Activated CD8-positive, alpha-beta memory T cell treated with anti-CD3 and anti-CD28 coated beads, Interleukin-2, amount 10 ng/mL, durations not matched to agents 7 days and 5 days (primary cell): ENCODE measurements around the gene SOCS1. TPM values are rescaled to one million over a fixed set of nuclear protein-coding genes. Genes with fewer than 3 reads are reported as not detected.
A peak's percentile ranks its signal among the peaks of the same experiment; 100 is the strongest.

Experiments
- ATAC-seq: fragments of 150-1000 bp; cut with Tn5 transposase; one replicate; pipeline ENCODE4 v1.10.0; 2021; ENCODE audit warnings: moderate library complexity
- CTCF ChIA-PET: fragments of 350-600 bp; sonication (Branson Sonifier 250); formaldehyde crosslinking; loops from one replicate; lab custom pipeline; 2021; ENCODE audit warnings: antibody characterized with exemption; lab: Charles Lee
- DNase-seq: peaks from one replicate; pipeline ENCODE4 v3.0.0-alpha.2; 2020
- H3K27ac Mint-ChIP-seq: one replicate; pipeline ENCODE4 v1.8.0; 2021; ENCODE audit warnings: mild to moderate bottlenecking, mixed read lengths
- H3K27me3 Mint-ChIP-seq: one replicate; pipeline ENCODE4 v1.8.0; 2021; ENCODE audit warnings: mixed read lengths
- H3K36me3 Mint-ChIP-seq: one replicate; pipeline ENCODE4 v1.8.0; 2021; ENCODE audit warnings: mild to moderate bottlenecking, mixed read lengths
- H3K4me1 Mint-ChIP-seq: one replicate; pipeline ENCODE4 v1.8.0; 2021; ENCODE audit warnings: mixed read lengths
- H3K4me3 Mint-ChIP-seq: one replicate; pipeline ENCODE4 v1.8.0; 2021; ENCODE audit warnings: mild to moderate bottlenecking, moderate library complexity, mixed read lengths
- H3K9me3 Mint-ChIP-seq: one replicate; pipeline ENCODE4 v1.8.0; 2022; ENCODE audit warnings: low read depth, mixed read lengths
- total RNA-seq, 2 experiments: library from RNA; stranded (reverse); gene quantifications; one replicate each; pipeline ENCODE4 v1.2.3, GENCODE V29; 2021

The SOCS1 gene
- total RNA-seq, 2 experiments from 2014 or later: 158 to 200 TPM

DNA sequence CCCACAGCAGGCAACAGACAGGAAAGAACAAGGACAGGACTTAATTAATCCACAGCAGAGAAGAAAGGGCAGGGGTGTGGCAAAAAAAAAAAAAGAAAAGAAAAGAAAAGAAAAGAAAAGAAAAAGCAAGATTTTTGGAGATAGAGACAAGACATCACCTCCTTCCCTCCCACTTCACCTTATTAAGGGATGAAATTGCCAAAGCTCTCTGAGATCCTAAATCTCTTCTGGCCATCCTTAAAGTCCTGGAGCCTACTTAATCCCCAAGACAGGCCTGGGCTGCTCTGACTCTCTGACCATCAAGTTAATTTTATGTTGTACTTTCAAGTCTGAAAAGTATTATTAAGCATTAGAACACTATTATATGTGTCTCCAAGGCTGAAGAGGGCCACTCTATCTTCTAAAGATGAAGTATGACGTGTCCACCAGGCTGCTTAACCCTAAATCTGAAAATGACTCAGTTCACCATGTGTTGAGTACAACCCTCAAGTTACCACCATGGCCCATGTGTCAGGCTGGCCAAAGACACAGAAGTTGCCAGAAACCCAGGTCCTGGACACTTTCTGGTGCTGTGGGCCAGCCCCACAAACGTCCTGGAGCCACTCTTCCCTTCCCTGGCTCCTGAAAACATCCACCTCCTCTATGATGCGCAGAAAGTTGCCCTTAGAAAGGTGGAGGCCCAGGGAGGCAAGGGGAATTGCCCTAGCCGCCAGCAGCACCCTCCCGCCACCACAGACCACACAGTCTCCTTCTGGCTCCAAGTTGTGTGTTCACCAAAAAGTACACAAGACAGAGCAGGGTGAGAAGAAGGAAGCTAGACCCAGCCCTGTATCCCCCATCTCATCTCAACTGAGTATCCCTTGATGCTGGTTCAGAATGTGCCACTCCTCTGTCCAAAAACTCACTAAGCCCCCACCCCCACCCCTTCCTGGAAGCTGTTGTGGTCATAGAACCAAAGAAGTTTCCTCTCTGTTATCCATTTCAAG lies 2.7 kb downstream of the SOCS1 start:
- H3K4me1 Mint-ChIP-seq: peaks cover 46% of the 10 kb centered on the region
- DNase-seq (peak; percentile 85), ATAC-seq (peak; percentile 3)
- peaks cover 55% of the 10 kb centered on the region for H3K36me3 Mint-ChIP-seq
- H3K9me3 Mint-ChIP-seq: no peaks in the 10 kb centered on the region
- CTCF ChIA-PET: interaction anchor here (0.6 to 6.7 kb wide), 22 partner anchors 7 to 289 kb away, joined by 3 to 257 read pairs (median 8); no protein-coding TSS in a partner anchor
- H3K27me3 Mint-ChIP-seq: no peaks in the 10 kb centered on the region
- peak overlapping the region; percentile 91 for H3K27ac Mint-ChIP-seq
- H3K4me3 Mint-ChIP-seq: peak overlapping the region; percentile 99

- Mint-ChIP-seq H3K9me3 (no peaks in the 10 kb centered on the region), H3K27ac (peak overlapping the region; percentile 91), H3K36me3 (peaks cover 61% of the 10 kb centered on the region), H3K27me3 (no peaks in the 10 kb centered on the region), H3K4me3 (peak overlapping the region; percentile 99), H3K4me1 (peaks cover 48% of the 10 kb centered on the region)
- CTCF ChIA-PET: interaction anchor here (0.7 to 2.2 kb wide), 20 partner anchors 11 to 289 kb away, joined by 3 to 15 read pairs (median 6); no protein-coding TSS in a partner anchor
- ATAC-seq (no peak), DNase-seq (peak; percentile 71)
Observed at GRCh38 chr16:11252482-11252931, 3.5 kb downstream of the SOCS1 start.

- Mint-ChIP-seq H3K4me3 (peak overlapping the region; percentile 99), H3K4me1 (peaks cover 47% of the 10 kb centered on the region), H3K9me3 (no peaks in the 10 kb centered on the region), H3K27me3 (no peaks in the 10 kb centered on the region), H3K27ac (peak overlapping the region; percentile 91), H3K36me3 (peaks cover 62% of the 10 kb centered on the region)
- ATAC-seq (peak; percentile 5), DNase-seq (peak; percentile 90)
- CTCF ChIA-PET: interaction anchor here (0.7 to 2.2 kb wide), 23 partner anchors 11 to 288 kb away, joined by 3 to 15 read pairs (median 6); no protein-coding TSS in a partner anchor
Observed at GRCh38 chr16:11251525-11252481, 4.2 kb downstream of the SOCS1 start.

GRCh38 chr16:11250786-11251524 lies 5.0 kb downstream of the SOCS1 start:
- H3K27me3 Mint-ChIP-seq: no peaks in the 10 kb centered on the region
- H3K9me3 Mint-ChIP-seq: no peaks in the 10 kb centered on the region
- H3K36me3 Mint-ChIP-seq: peaks cover 60% of the 10 kb centered on the region
- peak overlapping the region; percentile 91 for H3K27ac Mint-ChIP-seq
- no peak for DNase-seq
- H3K4me1 Mint-ChIP-seq: peaks cover 54% of the 10 kb centered on the region
- CTCF ChIA-PET: interaction anchor here (0.9 to 2.2 kb wide), 14 partner anchors 10 to 287 kb away, joined by 3 to 15 read pairs (median 6); no protein-coding TSS in a partner anchor
- peak overlapping the region; percentile 99 for H3K4me3 Mint-ChIP-seq
- no peak for ATAC-seq

- no peaks in the 10 kb centered on the region for H3K9me3 Mint-ChIP-seq
- ATAC-seq (no peak), DNase-seq (peak; percentile 64)
- CTCF ChIA-PET: no interaction called here
- peaks cover 61% of the 10 kb centered on the region for H3K4me1 Mint-ChIP-seq
- H3K27me3 Mint-ChIP-seq: no peaks in the 10 kb centered on the region
- H3K27ac Mint-ChIP-seq: peak overlapping the region; percentile 67
- peaks cover 58% of the 10 kb centered on the region for H3K36me3 Mint-ChIP-seq
- no peak overlapping the region for H3K4me3 Mint-ChIP-seq
Observed at GRCh38 chr16:11250091-11250785, 5.8 kb downstream of the SOCS1 start.

- H3K9me3 Mint-ChIP-seq: no peaks in the 10 kb centered on the region
- DNase-seq (peak; percentile 56), ATAC-seq (no peak)
- no peak overlapping the region for H3K4me3 Mint-ChIP-seq
- peaks cover 65% of the 10 kb centered on the region for H3K4me1 Mint-ChIP-seq
- peak overlapping the region; percentile 75 for H3K27ac Mint-ChIP-seq
- no peaks in the 10 kb centered on the region for H3K27me3 Mint-ChIP-seq
- peaks cover 53% of the 10 kb centered on the region for H3K36me3 Mint-ChIP-seq
- CTCF ChIA-PET: no interaction called here
Observed at GRCh38 chr16:11249233-11250061, 6.6 kb downstream of the SOCS1 start.

- CTCF ChIA-PET: interaction anchor here (1.2 to 1.5 kb wide), 3 partner anchors 15 to 277 kb away, joined by 3 to 6 read pairs (median 6); no protein-coding TSS in a partner anchor
- no peaks in the 10 kb centered on the region for H3K9me3 Mint-ChIP-seq
- ATAC-seq (no peak), DNase-seq (no peak)
- peak overlapping the region; percentile 47 for H3K27ac Mint-ChIP-seq
- no peak overlapping the region for H3K4me3 Mint-ChIP-seq
- H3K36me3 Mint-ChIP-seq: peaks cover 40% of the 10 kb centered on the region
- H3K27me3 Mint-ChIP-seq: no peaks in the 10 kb centered on the region
- peaks cover 65% of the 10 kb centered on the region for H3K4me1 Mint-ChIP-seq
Observed at GRCh38 chr16:11248133-11248532, 7.9 kb downstream of the SOCS1 start.

GRCh38 chr16:11245988-11246387 lies 10.0 kb downstream of the SOCS1 start:
- H3K4me3 Mint-ChIP-seq: no peak overlapping the region
- ATAC-seq (peak; percentile 50), DNase-seq (peak; percentile 80)
- peaks cover 21% of the 10 kb centered on the region for H3K36me3 Mint-ChIP-seq
- peaks cover 48% of the 10 kb centered on the region for H3K4me1 Mint-ChIP-seq
- H3K27ac Mint-ChIP-seq: peak overlapping the region; percentile 77
- H3K27me3 Mint-ChIP-seq: no peaks in the 10 kb centered on the region
- no peaks in the 10 kb centered on the region for H3K9me3 Mint-ChIP-seq
- CTCF ChIA-PET: interaction anchor here (0.6 to 1.8 kb wide), 10 partner anchors 8 to 367 kb away, joined by 3 to 8 read pairs (median 4); partner anchors contain the start of gene SOCS1

GRCh38 chr16:11245222-11245737 lies 10.7 kb downstream of the SOCS1 start:
- CTCF ChIA-PET: interaction anchor here (0.6 to 1.8 kb wide), 7 partner anchors 9 to 367 kb away, joined by 3 to 8 read pairs (median 5); partner anchors contain the start of gene SOCS1
- DNase-seq (no peak), ATAC-seq (no peak)
- Mint-ChIP-seq H3K27me3 (no peaks in the 10 kb centered on the region), H3K4me3 (no peak overlapping the region), H3K4me1 (peaks cover 44% of the 10 kb centered on the region), H3K27ac (peak overlapping the region; percentile 39), H3K36me3 (peaks cover 16% of the 10 kb centered on the region), H3K9me3 (no peaks in the 10 kb centered on the region)

- Mint-ChIP-seq H3K36me3 (peaks cover 2% of the 10 kb centered on the region), H3K27ac (no peak overlapping the region), H3K4me3 (no peak overlapping the region), H3K4me1 (peaks cover 33% of the 10 kb centered on the region), H3K9me3 (no peaks in the 10 kb centered on the region), H3K27me3 (no peaks in the 10 kb centered on the region)
- CTCF ChIA-PET: interaction anchor here (1.3 kb wide), 1 partner anchor 9 kb away, joined by 4 read pairs; no protein-coding TSS in a partner anchor
- ATAC-seq: no peak
- DNase-seq: no peak
Observed at GRCh38 chr16:11242658-11243057, 13.3 kb downstream of the SOCS1 start.
